Forelimb muscle (tissue), 1 donor: ENCODE measurements around the gene LCP1. TPM values are rescaled to one million over a fixed set of nuclear protein-coding genes. Genes with fewer than 3 reads are reported as not detected.

Experiments
- DNase-seq: peaks from one replicate; pipeline ENCODE4 v3.0.0-alpha.2; 2013; ENCODE audit warnings: low read depth
- polyA plus RNA-seq: library from polyadenylated mRNA; unstranded; fragments of 120-200 nt; gene quantifications from one replicate; pipeline ENCODE4 v1.2.1, GENCODE V29; 2013; ENCODE audit not compliant: insufficient read length

LCP1 gene
- polyA plus RNA-seq, 1 donor = 9.1 TPM

DNA sequence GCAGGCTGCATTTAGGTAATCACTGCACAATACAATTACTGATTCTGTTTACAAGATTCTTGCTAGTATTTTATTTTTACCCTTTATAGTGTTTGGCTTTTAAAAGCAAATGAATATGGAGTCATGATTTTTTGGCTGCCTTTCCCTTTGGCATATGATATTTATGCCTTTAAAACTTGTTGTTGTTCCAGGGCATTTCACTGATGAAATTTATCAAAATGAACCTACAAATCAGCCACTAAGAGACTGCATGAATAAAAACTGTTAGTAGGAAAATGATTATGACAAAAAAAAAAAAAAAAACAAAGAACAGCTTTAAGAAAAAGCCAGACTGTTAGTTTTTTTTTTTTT, 79.7 kb downstream of the LCP1 start:
- no peak for DNase-seq

GRCh38 chr13:46101484-46102254, 80.3 kb downstream of the LCP1 start:
- no peak for DNase-seq

- no peak for DNase-seq
Observed at GRCh38 chr13:46101002-46101401, 81.0 kb downstream of the LCP1 start.

GRCh38 chr13:46100191-46100815, 81.7 kb downstream of the LCP1 start:
- DNase-seq = no peak

- no peak for DNase-seq
Observed at GRCh38 chr13:46097663-46098062, 84.3 kb downstream of the LCP1 start.

- no peak for DNase-seq
Observed at GRCh38 chr13:46097015-46097414, 85.0 kb downstream of the LCP1 start.

DNA sequence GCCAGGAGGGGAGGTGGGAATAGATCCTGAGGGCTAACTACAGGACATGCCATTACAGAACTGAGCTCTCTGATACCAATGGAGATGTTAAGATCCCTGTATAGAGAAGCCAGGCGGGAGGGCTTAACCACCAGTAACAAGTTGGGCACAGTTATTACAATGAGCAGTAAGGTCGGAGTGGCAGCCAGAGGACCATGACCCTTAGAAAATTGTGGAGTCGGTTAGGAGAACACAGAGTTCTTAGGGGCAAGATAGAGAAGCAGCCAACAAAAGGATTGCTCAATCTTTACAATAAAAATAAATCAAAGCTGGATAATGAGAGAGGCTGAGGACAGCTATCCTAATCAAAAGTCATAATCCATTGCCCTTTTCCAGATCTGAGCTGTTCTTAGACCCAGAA, 87.5 kb downstream of the LCP1 start:
- DNase-seq = no peak

GRCh38 chr13:46088821-46089562, 93.0 kb downstream of the LCP1 start:
- DNase-seq = no peak

- DNase-seq = no peak
Observed at GRCh38 chr13:46087481-46087880, 94.5 kb downstream of the LCP1 start.

GRCh38 chr13:46086985-46087384, 95.0 kb downstream of the LCP1 start:
- no peak for DNase-seq

GRCh38 chr13:46086421-46086922, 95.5 kb downstream of the LCP1 start:
- DNase-seq = no peak

DNA sequence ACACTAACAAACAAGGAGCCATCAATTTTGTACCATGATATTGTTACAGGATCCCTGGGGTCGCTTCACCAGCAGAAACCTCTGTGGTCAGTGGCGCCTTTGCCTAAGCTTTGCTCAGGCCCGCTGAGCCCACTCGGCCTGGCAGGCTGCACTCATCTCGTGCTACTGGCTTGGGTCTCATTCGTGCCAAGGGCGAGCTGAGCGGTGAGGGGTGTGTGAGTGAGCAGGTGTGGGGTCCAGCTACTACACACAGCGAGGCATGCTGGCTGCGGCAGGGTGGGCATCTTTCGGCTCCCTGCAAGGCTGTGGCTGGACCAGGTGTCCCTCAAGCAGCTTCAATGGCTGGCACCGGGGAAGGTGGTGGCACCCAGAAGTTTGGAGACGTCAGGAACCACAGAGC, 96.2 kb downstream of the LCP1 start:
- DNase-seq = no peak

DNA sequence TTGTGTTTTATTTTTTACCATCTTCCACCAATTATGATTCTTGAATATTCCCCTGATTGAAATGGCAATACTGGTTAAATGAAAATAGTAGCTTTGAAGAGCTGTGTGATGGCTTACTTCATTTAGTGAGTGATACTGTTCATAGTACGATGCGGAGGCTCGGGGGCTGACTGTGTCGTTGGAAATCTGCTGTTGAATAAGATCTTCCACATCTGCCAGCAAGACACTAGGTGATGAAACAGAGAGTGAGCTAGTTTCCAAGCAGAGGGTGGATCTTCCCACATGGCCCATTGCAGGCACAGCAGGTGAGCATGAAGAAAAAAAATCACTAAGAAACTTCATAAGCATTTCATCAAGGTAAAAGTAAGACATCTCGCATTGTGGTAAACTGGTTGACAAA, 99.7 kb downstream of the LCP1 start:
- DNase-seq = no peak

- no peak for DNase-seq
Observed at GRCh38 chr13:46079770-46080169, 102.2 kb downstream of the LCP1 start.

GRCh38 chr13:46077265-46077664, 104.7 kb downstream of the LCP1 start:
- DNase-seq = no peak

GRCh38 chr13:46076827-46077226, 105.2 kb downstream of the LCP1 start:
- DNase-seq = no peak

Other genes with a start within 250 kb of the LCP1 start
- 33.9 TPM for gene ZC3H13, start 129.4 kb downstream of the LCP1 start, polyA plus RNA-seq
- gene CPB2, start 77.1 kb downstream of the LCP1 start, polyA plus RNA-seq = 0.11 TPM
- 0.11 TPM for gene LRRC63, start 29.8 kb upstream of the LCP1 start, polyA plus RNA-seq
- gene RUBCNL, start 205.1 kb upstream of the LCP1 start, polyA plus RNA-seq = 2.9 TPM